Bladder microvascular endothelial cell (primary cell): ENCODE results near the gene RND1. TPM values are rescaled to one million over a fixed set of nuclear protein-coding genes. Genes with fewer than 3 reads are reported as not detected.

Source experiments
- total RNA-seq: library from RNA; depleted of rRNA; stranded (reverse); fragments of >200 nt; gene quantifications from 2 replicates; pipeline ENCODE4 v1.2.3, GENCODE V29; 2014

RND1 gene
- total RNA-seq, result 5.5 and 12.0 TPM in 2 replicates

DNA sequence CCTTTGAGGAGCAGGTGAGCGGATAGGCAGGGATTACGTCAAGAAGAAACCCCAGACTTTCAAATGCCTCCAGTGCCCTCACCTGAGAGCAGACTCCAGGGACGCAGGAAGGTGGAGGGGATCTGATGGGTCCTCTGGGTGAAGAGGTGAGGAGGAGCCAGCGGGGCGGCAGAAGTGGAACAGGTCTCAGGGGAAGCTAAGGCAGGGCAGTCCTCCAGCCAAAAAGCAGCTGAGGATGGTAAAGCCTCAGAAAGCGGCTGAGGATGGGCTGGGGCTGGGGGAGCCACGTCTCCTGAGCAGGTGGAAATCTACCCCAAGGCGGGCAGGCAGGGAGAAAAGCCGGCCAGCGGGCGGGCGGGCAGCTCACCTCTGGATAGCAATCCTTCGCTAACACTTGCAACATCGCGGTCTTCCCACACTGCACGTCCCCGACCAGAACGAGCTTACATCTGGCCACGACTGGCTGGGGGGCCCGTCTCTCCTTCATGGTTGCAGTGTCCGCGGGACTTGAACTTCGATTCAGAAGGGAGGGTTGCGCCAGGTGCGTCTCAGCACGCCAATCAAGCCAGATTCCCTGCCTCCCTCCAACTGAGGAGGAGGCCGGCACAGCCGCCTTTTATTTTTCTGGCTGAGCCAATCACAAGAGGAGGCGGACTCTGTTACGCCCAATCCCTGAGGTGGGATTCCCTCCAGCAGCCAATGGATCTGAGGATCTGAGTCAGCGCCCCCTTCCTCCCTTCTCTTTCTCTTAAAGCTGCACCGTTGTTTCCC is at the start of gene RND1:
Gene RND1 (minus strand): TSS at position 590 of the 771 bp plus-strand sequence. CDS start 103 bp downstream, at position 487.

DNA sequence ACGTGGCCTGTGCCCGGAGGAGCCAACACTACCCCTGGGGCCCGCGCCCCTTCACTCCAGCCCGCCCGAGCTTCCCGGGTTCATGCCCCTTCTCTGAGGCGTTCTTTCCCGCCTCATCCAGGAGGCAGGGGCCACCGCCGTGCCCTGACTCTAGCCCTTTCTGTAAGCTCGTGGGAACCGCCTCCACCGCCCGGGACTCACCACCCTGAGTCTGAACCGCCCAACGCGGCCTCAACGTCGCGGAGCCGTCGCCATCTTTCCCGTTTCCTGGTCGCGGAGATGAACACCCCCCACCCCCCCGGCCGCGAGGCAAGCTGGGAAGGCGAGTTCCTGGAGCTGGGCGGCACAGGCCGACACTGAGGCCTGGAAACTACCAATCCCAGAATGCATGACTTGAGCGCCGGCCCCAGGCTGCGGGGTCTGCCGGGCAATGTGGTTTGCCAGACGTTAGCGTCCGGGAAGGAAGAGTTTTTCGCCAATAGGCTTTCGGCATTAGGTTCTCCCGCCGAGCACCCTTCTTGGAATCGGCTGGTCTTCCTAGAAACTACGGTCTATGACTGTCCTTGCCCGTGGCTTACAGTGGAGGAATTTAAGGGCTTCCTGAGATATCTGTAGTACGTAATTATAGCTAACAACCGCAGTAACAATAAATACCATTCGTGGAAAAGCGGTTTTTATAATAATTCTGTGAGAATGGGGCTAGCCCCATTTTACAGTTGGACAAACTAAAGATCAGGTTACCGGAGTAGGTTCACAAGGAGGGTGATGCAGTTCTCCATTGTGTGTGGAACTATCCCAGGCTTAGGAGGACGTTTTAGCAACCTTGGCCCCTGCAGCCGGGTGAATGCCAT is 13.6 kb downstream of the RND1 start, which contains the start of gene DDX23:
Gene DDX23 (minus strand): TSS at position 281 of the 851 bp plus-strand sequence. CDS start 6,381 bp downstream, outside the sequence.

DNA sequence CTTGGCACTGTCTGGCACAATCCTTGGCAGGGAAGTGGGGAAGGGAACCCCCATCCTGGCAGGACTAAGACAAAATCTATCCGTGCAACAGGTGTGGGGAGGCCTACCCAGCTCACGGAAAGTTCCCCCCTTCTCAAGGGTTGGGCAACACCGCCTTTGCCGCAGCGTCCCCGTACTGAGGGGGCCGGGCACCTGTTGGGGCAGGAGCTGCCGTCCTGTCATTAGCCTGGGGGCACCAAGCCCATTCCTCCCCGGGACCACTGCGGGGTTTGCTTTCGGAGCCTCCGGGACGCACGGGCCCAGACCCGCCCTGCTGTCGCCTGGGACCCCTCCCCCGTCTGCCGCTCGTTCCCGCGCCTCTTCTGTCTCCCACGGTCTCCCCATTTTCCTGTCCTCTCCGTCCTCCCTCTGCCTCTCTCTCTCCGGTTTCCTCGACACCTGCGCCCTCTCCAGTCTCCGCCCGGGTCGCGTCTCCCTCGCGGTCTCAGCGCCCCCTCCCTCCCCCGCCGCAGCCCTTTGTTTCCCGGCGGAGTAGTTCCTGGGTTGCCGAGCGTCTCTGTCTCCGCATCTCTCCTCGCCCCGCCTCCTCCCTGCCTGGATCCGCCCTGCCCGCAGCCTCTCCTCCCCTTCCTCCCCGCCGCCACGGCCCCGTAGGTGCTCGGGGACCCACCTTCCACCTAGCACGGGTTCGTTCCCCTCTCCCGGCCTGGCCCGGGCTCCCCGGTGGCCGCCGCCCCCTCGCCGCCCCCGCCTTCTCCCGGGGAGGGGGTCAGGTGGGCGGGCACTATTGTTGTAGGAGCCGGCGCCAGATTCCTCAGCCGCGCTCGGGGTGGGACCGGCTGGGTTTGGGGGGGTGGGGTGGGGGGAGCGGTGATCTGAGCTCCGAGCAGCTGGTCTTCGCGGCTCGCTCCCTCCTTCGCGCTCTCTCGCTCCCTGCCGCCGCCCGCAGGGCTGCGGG is 47.5 kb downstream of the RND1 start, which contains the start of gene CACNB3:
Gene CACNB3 (plus strand): TSS at position 624 of the 958 bp plus-strand sequence. CDS start 434 bp downstream, outside the sequence.

Other genes with a start within 250 kb of the RND1 start
- 34.0 and 55.1 TPM in 2 replicates for gene KANSL2, start 183.6 kb downstream of the RND1 start, total RNA-seq
- gene CCNT1, start 149.2 kb downstream of the RND1 start, total RNA-seq, result 11.3 and 30.2 TPM in 2 replicates
- 24.1 and 66.6 TPM in 2 replicates for gene ADCY6, start 76.8 kb downstream of the RND1 start, total RNA-seq
- 16.0 and 19.8 TPM in 2 replicates for gene CACNB3, start 47.4 kb downstream of the RND1 start, total RNA-seq
- 84.2 and 143 TPM in 2 replicates for gene DDX23, start 13.7 kb downstream of the RND1 start, total RNA-seq
- 7.9 and 11.6 TPM in 2 replicates for gene FKBP11, start 59.6 kb upstream of the RND1 start, total RNA-seq
- 26.6 and 52.1 TPM in 2 replicates for gene ARF3, start 91.6 kb upstream of the RND1 start, total RNA-seq
- 0.32 TPM in 1 of 2 replicates, not detected in the other for gene WNT10B, start 105.9 kb upstream of the RND1 start, total RNA-seq
- gene WNT1, start 112.5 kb upstream of the RND1 start, total RNA-seq, result not detected in 2 replicates
- under 0.01 and 0.13 TPM in 2 replicates for gene DDN, start 133.5 kb upstream of the RND1 start, total RNA-seq
- 34.6 and 38.8 TPM in 2 replicates for gene PRKAG1, start 152.9 kb upstream of the RND1 start, total RNA-seq
- 33.4 and 120 TPM in 2 replicates for gene KMT2D, start 194.9 kb upstream of the RND1 start, total RNA-seq
- gene RHEBL1, start 204.1 kb upstream of the RND1 start, total RNA-seq, result 1.4 and 2.6 TPM in 2 replicates
- 0.65 and 1.1 TPM in 2 replicates for gene DHH, start 228.9 kb upstream of the RND1 start, total RNA-seq
- 85.2 and 85.6 TPM in 2 replicates for gene LMBR1L, start 245.0 kb upstream of the RND1 start, total RNA-seq